Type B pancreatic cell (in vitro differentiated cells): ENCODE data around the gene MYL9. TPM values are rescaled to one million over a fixed set of nuclear protein-coding genes. Genes with fewer than 3 reads are reported as not detected.

Source experiments
- DNase-seq: peaks from one replicate; pipeline ENCODE4 v3.0.0; 2021; ENCODE audit warnings: mixed read lengths; ENCODE audit not compliant: unreplicated experiment; ENCODE audit errors: extremely low spot score
- H3K27ac Mint-ChIP-seq: 2 replicates; pipeline ENCODE4 v1.8.0; 2021; ENCODE audit warnings: mild to moderate bottlenecking, mixed read lengths
- H3K27me3 Mint-ChIP-seq: 2 replicates; pipeline ENCODE4 v1.8.0; 2021; ENCODE audit warnings: mixed read lengths
- H3K36me3 Mint-ChIP-seq: 2 replicates; pipeline ENCODE4 v1.8.0; 2021; ENCODE audit warnings: mixed read lengths
- H3K4me1 Mint-ChIP-seq: one replicate; pipeline ENCODE4 v1.8.0; 2021; ENCODE audit warnings: mixed read lengths; ENCODE audit not compliant: unreplicated experiment
- H3K4me3 Mint-ChIP-seq: 2 replicates; pipeline ENCODE4 v1.8.0; 2021; ENCODE audit warnings: mild to moderate bottlenecking, mixed read lengths
- H3K9me3 Mint-ChIP-seq: 2 replicates; pipeline ENCODE4 v1.8.0; 2021; ENCODE audit warnings: mixed read lengths
- CTCF ChIP-seq: fragments of 200-600 bp; sonication (generic); conservative IDR thresholded peaks from 2 replicates; pipeline ENCODE4 v1.5.0; 2021; ENCODE audit warnings: antibody characterized with exemption, mild to moderate bottlenecking
- total RNA-seq: library from RNA; stranded (reverse); gene quantifications from 2 replicates; pipeline ENCODE4 v1.2.1, GENCODE V29; 2021; ENCODE audit warnings: low replicate concordance

Gene MYL9
- total RNA-seq, 1 donor from 2014 or later, result 59.0 TPM

- TF ChIP-seq CTCF, result no peak
- DNase-seq, result peak; percentile 79
- H3K4me1 Mint-ChIP-seq, result peaks cover 37% of the 10 kb centered on the region
- H3K9me3 Mint-ChIP-seq, result no peaks in the 10 kb centered on the region
- peak overlapping the region; percentile 95 for H3K27ac Mint-ChIP-seq
- H3K36me3 Mint-ChIP-seq, result no peaks in the 10 kb centered on the region
- H3K4me3 Mint-ChIP-seq, result peak overlapping the region; percentile 94
- no peaks in the 10 kb centered on the region for H3K27me3 Mint-ChIP-seq
Observed at GRCh38 chr20:36574366-36575135, 33.2 kb downstream of the MYL9 start.

DNA sequence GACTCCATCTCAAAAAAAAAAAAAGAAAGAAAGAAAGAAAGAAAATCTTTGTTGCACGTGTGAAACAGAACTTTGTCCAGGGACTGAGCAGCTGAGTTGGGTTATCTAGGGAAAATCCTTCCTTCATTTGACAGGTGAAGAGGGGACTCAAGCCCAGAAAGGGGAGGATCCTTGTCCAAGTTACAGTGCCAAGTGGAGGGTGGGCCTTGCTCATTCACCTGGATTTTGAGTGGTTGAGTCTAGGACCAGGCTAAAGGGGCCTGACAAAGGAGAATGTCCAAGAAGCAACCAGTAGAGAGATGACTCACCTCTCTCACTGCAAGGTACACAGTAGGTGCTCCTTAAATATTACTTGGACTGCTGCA is 34.7 kb downstream of the MYL9 start:
- DNase-seq, result no peak
- H3K9me3 Mint-ChIP-seq, result no peaks in the 10 kb centered on the region
- no peaks in the 10 kb centered on the region for H3K27me3 Mint-ChIP-seq
- peaks cover 7% of the 10 kb centered on the region for H3K36me3 Mint-ChIP-seq
- H3K4me3 Mint-ChIP-seq, result peak overlapping the region; percentile 94
- TF ChIP-seq CTCF, result no peak
- H3K27ac Mint-ChIP-seq, result no peak overlapping the region
- H3K4me1 Mint-ChIP-seq, result peaks cover 30% of the 10 kb centered on the region

GRCh38 chr20:36578356-36579041 is 37.2 kb downstream of the MYL9 start:
- no peak for DNase-seq
- H3K27ac Mint-ChIP-seq, result no peak overlapping the region
- no peak for TF ChIP-seq CTCF
- no peaks in the 10 kb centered on the region for H3K9me3 Mint-ChIP-seq
- peaks cover 13% of the 10 kb centered on the region for H3K4me1 Mint-ChIP-seq
- no peaks in the 10 kb centered on the region for H3K27me3 Mint-ChIP-seq
- peaks cover 7% of the 10 kb centered on the region for H3K36me3 Mint-ChIP-seq
- H3K4me3 Mint-ChIP-seq, result no peak overlapping the region

- Mint-ChIP-seq H3K9me3 (no peaks in the 10 kb centered on the region), H3K27ac (no peak overlapping the region)
Observed at GRCh38 chr20:36579996-36580545, 38.8 kb downstream of the MYL9 start.

DNA sequence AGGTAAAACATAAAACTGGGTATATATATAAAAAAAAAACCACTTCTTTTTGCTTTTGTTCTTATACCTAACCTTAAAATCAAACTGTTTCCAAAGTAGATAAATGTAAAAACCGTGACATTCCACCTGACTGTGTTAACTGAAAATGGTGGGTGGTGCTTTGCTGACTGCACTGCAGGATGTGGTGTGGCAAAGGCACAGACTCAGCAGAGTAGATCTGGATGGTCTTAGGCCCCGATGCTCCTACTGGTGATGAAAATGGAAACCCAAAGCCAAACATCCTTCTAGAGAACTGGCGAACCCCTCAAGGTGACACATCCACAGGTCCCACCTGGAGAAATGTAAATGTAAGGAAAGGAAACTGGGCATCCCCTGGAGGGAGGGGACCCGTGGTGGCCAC is 41.0 kb downstream of the MYL9 start:
- no peak overlapping the region for H3K27ac Mint-ChIP-seq
- H3K36me3 Mint-ChIP-seq, result peaks cover 10% of the 10 kb centered on the region
- H3K27me3 Mint-ChIP-seq, result no peaks in the 10 kb centered on the region
- H3K4me1 Mint-ChIP-seq, result no peaks in the 10 kb centered on the region
- no peak for DNase-seq
- H3K9me3 Mint-ChIP-seq, result no peaks in the 10 kb centered on the region
- no peak overlapping the region for H3K4me3 Mint-ChIP-seq
- no peak for TF ChIP-seq CTCF

More at GRCh38 chr20:36579996-36580545, 38.8 kb downstream of the MYL9 start:
- Mint-ChIP-seq H3K27me3 (no peaks in the 10 kb centered on the region), H3K4me3 (peak overlapping the region; percentile 7), H3K36me3 (peaks cover 10% of the 10 kb centered on the region), H3K4me1 (peaks cover 8% of the 10 kb centered on the region)
- TF ChIP-seq CTCF, result no peak
- no peak for DNase-seq
